ENCODE results near the gene SC5D. TPM values are rescaled to one million over a fixed set of nuclear protein-coding genes. Genes with fewer than 3 reads are reported as not detected.

The SC5D gene
- total RNA-seq, 1 experiment from 2014 or later = 38.4 TPM

DNA sequence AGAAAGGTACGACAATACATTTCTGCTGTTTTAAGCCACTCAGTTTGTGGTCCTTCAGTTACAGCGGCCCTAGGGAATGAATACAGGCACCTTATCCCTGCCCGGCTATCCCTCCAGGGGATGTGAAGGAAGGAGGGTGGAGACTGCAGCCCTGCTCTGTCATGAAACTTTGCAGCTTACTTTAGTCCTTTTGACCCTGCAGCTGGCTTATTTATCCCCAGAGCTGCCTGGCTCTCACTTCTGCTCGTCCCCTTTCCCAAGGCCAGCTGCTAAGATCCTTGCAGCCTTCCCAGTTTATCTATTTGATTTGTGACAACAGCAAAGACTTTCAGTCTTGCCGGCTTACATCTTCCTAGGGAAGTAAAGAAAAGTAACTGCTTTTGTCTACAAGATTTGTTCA is 55.2 kb downstream of the SC5D start:
- TF ChIP-seq EZH2phosphoT487 (IDR thresholded peaks at IDR 0.05; ENCODE audit: borderline replicate concordance, low read length) = no peak
- TF ChIP-seq CTCF (conservative IDR thresholded peaks at IDR 0.05; ENCODE audit: low read depth, low read length) = no peak
- no peak for TF ChIP-seq EZH2 (IDR thresholded peaks at IDR 0.05; ENCODE audit: low read length, unreplicated experiment)
- Histone ChIP-seq H3K9me2 (replicated peaks; ENCODE audit: low read length) (no peaks in the 10 kb centered on the region), H3K4me2 (ENCODE audit: low read length) (no peak overlapping the region), H3K9me3 (ENCODE audit: low read length) (no peaks in the 10 kb centered on the region), H3K27me3 (ENCODE audit: low read length) (no peaks in the 10 kb centered on the region), H3F3A (ENCODE audit: low read length, unreplicated experiment) (no peaks in the 10 kb centered on the region), H3K4me3 (ENCODE audit: low read length) (no peak overlapping the region), H3K4me1 (ENCODE audit: insufficient read depth, low read length) (no peaks in the 10 kb centered on the region), H2AFZ (ENCODE audit: low read length) (no peak overlapping the region), H4K20me1 (ENCODE audit: low read length) (no peaks in the 10 kb centered on the region), H3K79me2 (ENCODE audit: low read length) (no peaks in the 10 kb centered on the region), H3K9ac (ENCODE audit: low read length) (no peak overlapping the region), H3K27ac (ENCODE audit: low read length) (no peak overlapping the region), H3K36me3 (ENCODE audit: low read depth, low read length) (no peaks in the 10 kb centered on the region)
- POLR2A ChIA-PET (ENCODE audit: unreplicated experiment) = no interaction called here
- ATAC-seq (no peak), DNase-seq (no peak)
- intact Hi-C loops (cut with micrococcal nuclease) = no loop called here
- CTCF ChIA-PET = no interaction called here
- no TSS peak for BruUV-seq (replicated peaks)

- Histone ChIP-seq H3K79me2 (ENCODE audit: low read length) (no peaks in the 10 kb centered on the region), H3K27ac (ENCODE audit: low read length) (no peak overlapping the region), H3F3A (ENCODE audit: low read length, unreplicated experiment) (no peaks in the 10 kb centered on the region), H3K4me1 (ENCODE audit: insufficient read depth, low read length) (no peaks in the 10 kb centered on the region), H3K9me2 (replicated peaks; ENCODE audit: low read length) (no peaks in the 10 kb centered on the region), H3K9ac (ENCODE audit: low read length) (no peak overlapping the region), H4K20me1 (ENCODE audit: low read length) (no peaks in the 10 kb centered on the region), H3K27me3 (ENCODE audit: low read length) (no peaks in the 10 kb centered on the region), H2AFZ (ENCODE audit: low read length) (no peak overlapping the region), H3K9me3 (ENCODE audit: low read length) (no peaks in the 10 kb centered on the region), H3K4me2 (ENCODE audit: low read length) (no peak overlapping the region), H3K4me3 (ENCODE audit: low read length) (no peak overlapping the region), H3K36me3 (ENCODE audit: low read depth, low read length) (no peaks in the 10 kb centered on the region)
- CTCF ChIA-PET = no interaction called here
- BruUV-seq (replicated peaks) = no TSS peak
- DNase-seq = no peak
- no peak for TF ChIP-seq EZH2 (IDR thresholded peaks at IDR 0.05; ENCODE audit: low read length, unreplicated experiment)
- TF ChIP-seq EZH2phosphoT487 (IDR thresholded peaks at IDR 0.05; ENCODE audit: borderline replicate concordance, low read length) = no peak
- TF ChIP-seq CTCF (conservative IDR thresholded peaks at IDR 0.05; ENCODE audit: low read depth, low read length) = no peak
- intact Hi-C loops (cut with micrococcal nuclease) = no loop called here
- POLR2A ChIA-PET (ENCODE audit: unreplicated experiment) = no interaction called here
- no peak for ATAC-seq
These were observed 55.8 kb downstream of the SC5D start for GRCh38 chr11:121348220-121348875.

DNA sequence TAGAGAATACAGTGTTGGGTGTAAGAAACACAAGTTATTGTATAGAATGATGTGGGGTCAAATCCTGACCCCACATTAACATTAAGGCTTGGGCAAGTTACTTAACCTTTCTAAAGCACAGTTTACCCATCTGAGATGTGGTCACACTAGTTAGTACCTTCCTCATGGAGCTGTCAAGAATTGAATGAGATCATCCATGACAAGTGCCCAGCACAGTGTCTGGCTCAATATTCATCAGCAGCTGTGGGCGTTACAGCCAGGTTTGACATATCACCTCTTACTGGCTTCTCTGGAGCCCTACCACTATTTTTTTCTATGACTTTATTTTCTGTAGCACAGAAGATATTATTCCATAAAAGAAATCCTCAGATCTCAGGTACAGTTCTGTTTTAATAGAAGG is 57.2 kb downstream of the SC5D start:
- no peaks in the 10 kb centered on the region for H3K27me3 ChIP-seq (ENCODE audit: low read length)

More for the DNA sequence above, 57.2 kb downstream of the SC5D start:
- no peak overlapping the region for H2AFZ ChIP-seq (ENCODE audit: low read length)
- no TSS peak for BruUV-seq (replicated peaks)
- no peak overlapping the region for H3K4me2 ChIP-seq (ENCODE audit: low read length)
- no peaks in the 10 kb centered on the region for H3K79me2 ChIP-seq (ENCODE audit: low read length)
- ChIA-PET POLR2A (ENCODE audit: unreplicated experiment) (no interaction called here), CTCF (interaction anchor here (0.6 kb wide), 1 partner anchor 441 kb away, joined by 5 read pairs; no protein-coding TSS in a partner anchor)
- H3K9me3 ChIP-seq (ENCODE audit: low read length) = no peaks in the 10 kb centered on the region
- no peaks in the 10 kb centered on the region for H3K36me3 ChIP-seq (ENCODE audit: low read depth, low read length)
- intact Hi-C loops (cut with micrococcal nuclease) = no loop called here
- no peak for ATAC-seq
- H4K20me1 ChIP-seq (ENCODE audit: low read length) = no peaks in the 10 kb centered on the region
- H3K4me3 ChIP-seq (ENCODE audit: low read length) = no peak overlapping the region
- H3K9me2 ChIP-seq (replicated peaks; ENCODE audit: low read length) = no peaks in the 10 kb centered on the region
- no peak overlapping the region for H3K9ac ChIP-seq (ENCODE audit: low read length)
- H3F3A ChIP-seq (ENCODE audit: low read length, unreplicated experiment) = no peaks in the 10 kb centered on the region
- DNase-seq = no peak
- TF ChIP-seq EZH2phosphoT487 (IDR thresholded peaks at IDR 0.05; ENCODE audit: borderline replicate concordance, low read length) = no peak
- no peak for TF ChIP-seq CTCF (conservative IDR thresholded peaks at IDR 0.05; ENCODE audit: low read depth, low read length)
- no peak for TF ChIP-seq EZH2 (IDR thresholded peaks at IDR 0.05; ENCODE audit: low read length, unreplicated experiment)
- H3K27ac ChIP-seq (ENCODE audit: low read length) = no peak overlapping the region
- 0 out of 2 replicates have a peak, but pooled peaks cover 1% of the 10 kb centered on the region for H3K4me1 ChIP-seq (ENCODE audit: insufficient read depth, low read length)

Measured in PC-3 (cell line).